HG02852 (cell line): Measurements from ENCODE around the gene CPT1B.
A peak's percentile ranks its signal among the peaks of the same experiment; 100 is the strongest.
"Not testable (repeated sequence)": the region's sequence is repeated elsewhere in the genome, so short reads cannot be mapped to it uniquely, and the experiment has no call there.

Source experiments
- ATAC-seq: cut with Tn5 transposase; IDR thresholded peaks from one replicate; pipeline ENCODE4 v1.9.1; 2021; ENCODE audit warnings: mild to moderate bottlenecking, moderate library complexity; ENCODE audit not compliant: unreplicated experiment

CPT1B gene

DNA sequence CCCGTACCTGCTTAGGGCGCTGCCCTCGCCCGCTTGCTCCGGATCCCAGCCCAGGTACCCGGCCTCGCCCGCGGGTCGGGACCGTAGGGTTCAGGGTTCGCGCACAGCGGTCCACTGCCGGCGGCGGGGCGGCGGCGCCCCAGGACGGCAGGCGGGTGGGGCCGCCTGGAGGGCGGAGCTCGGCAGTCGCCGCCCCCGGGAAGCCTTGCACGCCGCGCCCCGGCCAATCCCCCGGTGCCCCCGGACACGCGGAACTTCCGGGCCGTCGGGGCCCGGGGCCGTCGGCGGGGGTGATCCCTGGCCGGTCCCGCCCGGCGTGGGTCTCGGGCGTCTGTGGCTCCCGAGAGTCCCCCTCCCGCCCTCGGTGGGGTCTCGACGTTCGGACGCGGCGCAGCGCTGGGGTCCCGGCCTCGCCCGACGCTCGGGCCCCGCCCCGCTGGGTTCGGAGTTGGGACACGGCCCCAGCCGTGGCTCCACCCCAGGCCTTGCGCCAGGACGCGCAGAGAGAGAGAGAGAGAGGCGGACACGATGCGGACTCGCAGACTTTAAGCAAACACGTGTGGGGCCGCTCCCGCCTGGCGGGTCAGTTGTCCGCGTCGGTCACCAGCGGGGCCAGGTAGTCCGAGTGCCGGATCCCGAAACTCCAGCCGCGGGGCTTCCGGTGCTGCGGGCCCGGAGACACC lies 48.2 kb downstream of the CPT1B start, which contains the start of gene TYMP:
Gene TYMP, minus strand, starts transcription at position 116 of the 683 bp plus-strand sequence. CDS start 303 bp downstream, outside the sequence.
- ATAC-seq, result peak; percentile 16

DNA sequence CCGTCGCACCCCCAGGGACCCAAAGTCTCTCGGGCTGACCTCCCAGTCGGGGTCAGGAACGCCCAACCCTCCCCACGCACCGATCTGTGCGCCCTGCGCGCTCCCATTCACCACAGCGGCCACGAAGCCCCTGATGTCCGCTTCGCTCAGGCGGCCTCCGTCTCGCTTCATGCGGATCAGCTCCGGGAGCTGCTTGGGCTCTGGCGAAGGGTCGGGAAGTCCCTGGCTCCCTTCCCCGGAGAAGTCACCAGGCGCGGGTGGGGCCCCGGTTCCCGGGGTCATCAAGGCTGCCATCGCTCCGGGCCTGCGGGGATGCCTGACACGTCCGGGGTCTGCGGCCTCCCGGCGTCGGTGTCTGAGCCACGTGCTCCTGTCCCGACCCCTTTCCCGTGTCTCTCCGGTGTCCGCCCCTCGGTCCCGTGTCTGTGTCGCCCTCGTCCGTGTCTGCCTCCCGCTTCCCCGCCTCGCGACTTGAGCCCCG lies 48.8 kb downstream of the CPT1B start:
- no peak for ATAC-seq

DNA sequence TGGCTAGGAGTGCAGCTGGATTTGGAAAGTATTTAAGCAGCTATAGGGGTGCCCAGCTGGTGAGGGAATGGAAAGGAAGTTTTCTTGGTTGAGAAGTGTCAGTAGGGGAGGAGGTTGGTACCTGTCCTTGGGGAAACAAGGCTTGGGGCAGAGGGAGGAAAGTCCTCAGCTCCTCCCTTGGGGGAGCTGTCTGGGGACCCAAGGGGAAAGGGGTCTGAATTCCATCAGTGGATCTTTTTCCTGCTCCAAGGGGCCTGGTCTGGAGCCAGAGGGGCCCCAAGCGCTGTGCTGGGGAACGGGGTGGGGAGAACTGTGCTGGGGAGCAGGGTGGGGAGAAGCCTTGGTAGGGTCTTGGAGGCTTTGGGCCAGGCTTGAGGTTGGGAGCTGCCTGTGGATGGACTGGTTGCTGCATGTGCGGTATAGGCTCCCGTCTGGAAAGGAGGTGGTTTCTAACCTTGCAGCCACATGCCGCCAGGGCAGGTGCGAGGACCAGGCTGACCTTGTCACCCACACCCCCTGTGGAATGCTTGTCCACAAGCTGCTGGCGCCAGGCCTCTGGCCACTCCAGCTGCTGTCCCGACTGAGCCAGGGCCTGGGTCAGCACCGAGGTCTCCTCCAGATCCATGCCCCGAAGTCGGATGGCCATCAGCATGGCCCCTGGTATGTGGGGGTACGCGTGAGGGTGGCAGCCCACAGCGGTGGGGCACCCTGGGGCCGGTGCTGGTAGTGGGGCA lies 49.4 kb downstream of the CPT1B start:
- ATAC-seq, result no peak

DNA sequence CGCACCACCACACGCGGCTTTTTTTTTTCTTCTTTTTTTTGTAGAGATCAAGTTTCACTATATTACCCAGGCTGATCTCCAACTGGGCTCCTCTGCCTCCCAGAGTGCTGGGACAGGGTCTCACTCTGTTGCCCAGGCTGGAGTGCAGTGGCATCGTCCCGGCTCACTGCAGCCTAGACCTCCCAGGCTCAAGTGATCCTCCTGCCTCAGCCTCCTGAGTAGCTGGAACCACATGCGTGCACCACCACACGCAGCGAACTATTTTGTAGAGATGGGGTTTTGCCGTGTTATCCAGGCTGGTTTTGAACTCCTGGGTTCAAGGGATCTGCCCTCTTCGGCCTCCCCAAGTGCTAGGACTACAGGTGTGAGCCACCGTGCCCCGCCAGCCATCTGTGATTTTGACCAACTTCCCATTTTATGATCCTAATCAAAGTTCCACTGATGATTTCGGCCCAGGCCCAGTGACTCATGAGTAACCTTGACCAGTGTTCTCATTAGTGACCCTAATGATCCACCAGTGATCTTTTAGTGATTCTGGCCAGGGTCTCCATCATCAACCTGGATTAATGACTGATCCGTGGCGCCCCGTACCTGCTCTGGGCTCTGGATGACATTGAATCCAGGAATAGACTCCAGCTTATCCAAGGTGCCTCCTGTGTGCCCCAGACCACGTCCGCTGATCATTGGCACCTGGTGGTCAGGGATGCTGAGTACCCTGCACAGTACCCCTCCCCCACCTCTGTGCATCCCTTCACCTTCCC lies 50.1 kb downstream of the CPT1B start:
- ATAC-seq, result no peak

DNA sequence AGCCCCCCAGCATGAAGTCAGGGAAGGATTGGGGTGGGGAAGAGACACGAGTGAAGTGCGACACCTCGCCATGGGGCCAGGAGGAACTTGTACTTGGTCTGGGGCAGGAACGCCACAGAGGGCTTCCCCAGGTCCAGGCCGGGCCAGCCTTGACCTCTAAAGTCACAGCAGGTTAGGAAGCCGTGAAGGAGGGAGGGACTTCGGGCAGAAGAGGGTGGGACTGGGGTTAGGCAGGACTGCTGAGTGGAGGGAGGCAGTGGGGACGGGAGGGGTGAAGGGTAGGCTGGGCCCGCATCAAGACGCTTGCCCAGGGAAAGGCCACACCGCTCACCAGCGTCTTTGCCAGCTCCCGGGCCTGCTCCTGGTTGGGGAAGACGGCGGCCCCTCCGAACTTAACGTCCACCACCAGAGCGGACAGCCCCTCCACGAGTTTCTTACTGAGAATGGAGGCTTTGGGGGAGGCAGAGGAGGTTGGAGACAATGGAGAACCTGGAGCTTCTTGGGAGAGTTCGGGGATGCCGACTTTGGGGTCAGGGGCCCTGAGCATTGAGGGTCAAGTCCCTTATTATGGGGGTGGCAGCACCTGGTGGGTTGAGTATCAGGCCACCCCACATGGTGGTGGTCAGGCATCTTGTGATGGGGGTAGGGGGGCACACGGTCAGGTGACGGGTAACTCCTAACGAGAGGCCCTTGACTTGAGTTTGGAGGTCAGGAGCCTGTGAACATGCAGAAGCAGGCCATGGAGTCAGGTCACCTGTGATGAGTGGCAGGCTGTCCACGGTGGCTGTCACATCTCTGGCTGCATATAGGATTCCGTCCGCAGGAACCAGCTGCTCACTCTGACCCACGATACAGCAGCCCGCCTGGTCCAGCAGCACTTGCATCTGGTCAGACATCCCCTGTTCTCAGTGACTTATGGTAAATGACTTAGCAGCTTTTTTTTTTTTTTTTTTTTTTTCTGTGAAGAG lies 51.1 kb downstream of the CPT1B start:
- ATAC-seq, result no peak

DNA sequence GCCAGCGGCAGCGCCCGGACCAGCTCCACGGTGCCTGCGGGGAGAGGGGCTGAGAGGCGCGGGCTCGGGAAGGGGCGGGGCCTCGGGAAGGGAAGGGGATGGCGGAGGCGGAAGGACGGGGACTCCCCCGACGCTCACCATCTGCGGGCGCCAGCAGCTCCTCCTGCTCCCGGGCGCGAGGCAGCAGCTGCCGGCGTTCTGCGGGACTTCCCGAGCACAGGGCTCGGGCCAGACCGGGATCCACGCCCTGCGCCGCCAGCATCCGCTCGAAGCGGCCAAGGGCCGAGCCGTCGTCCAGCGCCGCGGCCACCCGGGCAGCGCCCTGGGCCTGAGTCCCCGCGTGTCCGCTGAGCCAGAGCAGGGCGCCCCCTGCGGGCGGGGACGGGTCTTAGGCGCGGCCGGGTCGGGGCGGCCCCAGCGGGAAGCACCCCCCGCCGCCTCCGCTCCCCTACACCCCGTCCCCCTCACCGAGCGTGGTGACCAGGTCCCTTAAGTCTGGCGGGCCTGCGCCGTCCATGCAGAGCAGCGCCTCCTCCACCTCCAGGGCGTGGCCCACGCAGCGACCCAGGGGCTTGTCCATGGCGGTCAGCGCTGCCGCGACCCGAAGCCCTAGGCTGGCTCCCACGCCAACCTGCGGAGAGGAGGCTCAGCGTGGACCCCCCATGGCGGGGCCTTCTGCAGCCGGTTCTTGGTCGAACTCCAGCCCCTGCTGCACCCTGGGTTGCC lies 52.0 kb downstream of the CPT1B start:
- peak; percentile 23 for ATAC-seq

DNA sequence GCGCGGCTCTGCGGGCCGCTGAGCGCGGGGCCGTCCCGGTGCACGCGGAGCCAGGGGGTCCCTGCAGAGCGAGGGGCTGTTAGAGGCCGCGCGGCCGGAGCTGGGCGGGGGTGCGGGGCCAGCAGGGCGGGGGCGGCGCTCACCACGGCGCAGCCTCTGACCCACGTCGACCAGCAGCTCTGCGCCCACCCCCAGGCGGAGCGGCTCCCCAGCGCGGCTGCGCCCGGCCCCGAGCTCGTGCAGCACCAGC lies 52.4 kb downstream of the CPT1B start:
- peak; percentile 16 for ATAC-seq

DNA sequence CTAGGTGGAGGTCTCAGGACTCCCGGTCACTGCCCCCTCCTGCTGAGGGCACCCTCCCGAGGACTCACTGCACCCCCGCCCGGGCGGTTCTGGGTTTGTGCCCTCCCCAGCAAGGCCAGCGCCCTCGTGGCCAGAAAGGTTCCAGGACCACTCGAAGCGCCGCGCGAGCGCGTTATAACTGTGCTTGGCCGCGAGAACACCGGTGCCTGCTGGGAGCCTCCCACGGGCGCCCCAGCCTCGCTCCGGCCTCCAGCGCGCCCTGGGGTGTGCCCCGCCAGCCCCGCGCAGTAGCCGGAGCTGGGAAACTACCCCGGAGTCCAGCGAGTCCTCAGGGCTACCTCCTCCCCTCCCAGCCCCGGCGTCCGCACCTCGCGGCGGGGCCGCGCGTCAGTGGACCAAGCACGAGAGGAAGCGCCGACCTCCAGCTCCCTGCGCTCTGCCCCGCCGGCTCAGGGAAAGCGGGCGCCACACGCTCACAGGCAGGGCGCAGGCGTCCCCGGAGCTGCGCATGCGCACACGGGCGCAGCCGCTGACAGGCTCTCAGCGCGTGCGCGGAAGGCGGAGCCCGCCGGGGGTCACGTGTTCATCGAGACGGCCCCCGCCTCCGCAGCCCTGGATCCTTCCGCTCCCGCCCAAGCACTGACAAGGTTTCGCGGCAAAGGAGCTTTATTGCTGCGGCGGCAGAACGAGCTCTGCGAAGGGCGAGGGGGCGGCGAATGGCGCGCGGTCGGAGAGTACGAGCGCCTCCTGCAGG lies 52.9 kb downstream of the CPT1B start, which contains the start of gene SCO2:
Gene SCO2, minus strand, starts transcription at position 495 of the 754 bp plus-strand sequence. CDS start 1,187 bp downstream, outside the sequence.
- ATAC-seq, result peak; percentile 41

DNA sequence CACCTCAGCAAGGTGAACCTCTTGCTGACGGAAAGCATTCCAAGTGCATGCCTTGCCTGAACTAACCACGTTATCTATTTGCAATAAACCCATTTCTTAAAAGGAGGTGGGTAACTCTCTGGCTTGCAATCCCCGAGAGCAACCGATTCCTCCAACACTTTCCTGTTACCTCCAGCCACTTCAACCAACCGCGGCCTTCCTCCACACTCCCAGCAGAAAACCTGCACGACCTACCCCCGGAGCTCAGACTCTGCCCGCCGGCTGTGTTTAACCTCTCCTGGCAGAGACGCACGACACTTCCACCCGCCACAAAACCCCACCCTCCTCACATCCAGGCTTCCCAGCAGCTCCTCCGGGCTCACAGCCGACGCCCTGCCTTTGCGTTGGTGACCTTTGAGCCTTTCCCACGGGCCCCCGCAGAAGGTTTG lies 53.5 kb downstream of the CPT1B start:
- ATAC-seq, result no peak

DNA sequence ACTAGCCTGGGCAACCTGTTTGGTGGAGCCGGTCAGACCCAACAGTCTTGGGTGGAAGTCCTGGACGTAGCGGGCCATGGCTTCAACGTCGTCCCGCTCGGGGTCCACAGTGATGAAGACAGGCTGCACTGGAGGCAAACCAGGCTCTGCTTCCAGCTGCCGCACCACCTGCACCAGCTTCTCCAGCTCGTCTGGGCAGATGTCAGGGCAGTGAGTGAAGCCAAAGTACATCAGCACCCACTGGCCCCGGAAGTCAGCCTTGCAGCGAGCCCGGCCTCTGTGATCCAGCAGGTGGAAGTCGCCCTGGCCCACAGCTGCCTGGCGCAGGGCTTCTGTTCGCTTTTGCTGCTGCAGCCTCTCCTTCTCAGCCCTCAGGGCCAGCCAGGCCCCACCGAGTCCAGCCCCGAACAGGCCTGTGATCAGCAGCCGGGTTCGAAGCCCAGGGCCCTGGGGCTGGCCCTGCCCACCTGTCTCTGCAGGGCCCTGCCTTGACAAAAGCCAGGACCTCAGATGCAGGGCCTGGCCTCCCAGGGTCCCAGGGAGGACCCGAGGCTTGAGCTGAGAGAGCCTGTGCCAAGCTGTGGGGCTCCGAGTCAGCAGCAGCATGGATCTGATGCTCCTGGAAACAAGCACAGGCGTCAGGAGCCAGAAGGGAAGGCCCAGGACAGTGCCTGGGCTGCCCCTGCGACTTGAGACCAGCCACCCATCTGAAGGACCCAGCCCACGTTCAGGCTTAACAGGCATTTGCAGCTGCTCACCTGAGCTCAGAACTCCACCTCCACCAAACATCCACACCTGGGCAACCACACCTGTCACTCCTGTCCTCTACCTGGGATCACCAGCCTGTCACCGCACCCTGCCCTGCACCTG lies 54.2 kb downstream of the CPT1B start:
- no peak for ATAC-seq

DNA sequence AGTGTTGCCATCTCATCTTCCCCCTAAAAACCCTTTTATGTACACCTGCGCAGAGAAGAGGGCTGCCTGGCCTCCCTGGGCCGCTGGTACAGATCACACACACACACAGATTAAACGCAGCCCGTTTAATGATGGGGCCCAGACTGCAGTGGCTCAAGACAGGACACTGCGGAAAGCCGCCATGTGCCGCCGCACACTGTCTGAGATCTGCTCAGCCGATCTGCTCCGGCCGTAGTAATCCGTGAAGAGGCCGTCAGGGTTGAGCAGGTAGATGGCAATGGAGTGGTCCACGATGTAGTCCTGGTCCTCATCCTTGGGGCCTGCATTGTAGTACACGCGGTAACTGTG lies 54.8 kb downstream of the CPT1B start:
- ATAC-seq, result no peak

DNA sequence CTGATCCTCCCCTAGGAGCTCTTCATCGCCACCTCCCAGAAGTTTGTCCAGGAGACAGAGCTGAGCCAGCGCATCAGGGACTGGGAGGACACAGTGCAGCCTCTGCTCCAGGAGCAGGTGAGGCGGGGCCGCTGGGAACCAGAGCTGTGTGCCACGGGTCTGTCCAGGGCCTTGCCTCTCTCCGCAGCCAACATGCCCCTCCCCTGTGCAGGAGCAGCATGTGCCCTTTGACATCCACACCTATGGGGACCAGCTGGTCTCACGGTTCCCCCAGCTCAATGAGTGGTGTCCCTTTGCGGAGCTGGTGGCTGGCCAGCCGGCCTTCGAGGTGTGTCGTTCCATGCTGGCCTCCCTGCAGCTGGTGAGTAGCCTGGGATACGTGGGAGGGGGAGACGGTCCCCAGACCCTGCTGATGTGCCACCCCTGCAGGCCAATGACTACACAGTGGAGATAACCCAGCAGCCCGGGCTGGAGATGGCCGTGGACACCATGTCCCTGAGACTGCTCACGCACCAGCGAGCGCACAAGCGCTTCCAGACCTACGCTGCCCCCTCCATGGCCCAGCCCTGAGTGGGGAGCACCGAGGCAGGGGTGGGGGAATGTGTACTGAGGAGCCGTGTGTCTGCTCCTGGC lies 55.3 kb downstream of the CPT1B start:
- no peak for ATAC-seq

DNA sequence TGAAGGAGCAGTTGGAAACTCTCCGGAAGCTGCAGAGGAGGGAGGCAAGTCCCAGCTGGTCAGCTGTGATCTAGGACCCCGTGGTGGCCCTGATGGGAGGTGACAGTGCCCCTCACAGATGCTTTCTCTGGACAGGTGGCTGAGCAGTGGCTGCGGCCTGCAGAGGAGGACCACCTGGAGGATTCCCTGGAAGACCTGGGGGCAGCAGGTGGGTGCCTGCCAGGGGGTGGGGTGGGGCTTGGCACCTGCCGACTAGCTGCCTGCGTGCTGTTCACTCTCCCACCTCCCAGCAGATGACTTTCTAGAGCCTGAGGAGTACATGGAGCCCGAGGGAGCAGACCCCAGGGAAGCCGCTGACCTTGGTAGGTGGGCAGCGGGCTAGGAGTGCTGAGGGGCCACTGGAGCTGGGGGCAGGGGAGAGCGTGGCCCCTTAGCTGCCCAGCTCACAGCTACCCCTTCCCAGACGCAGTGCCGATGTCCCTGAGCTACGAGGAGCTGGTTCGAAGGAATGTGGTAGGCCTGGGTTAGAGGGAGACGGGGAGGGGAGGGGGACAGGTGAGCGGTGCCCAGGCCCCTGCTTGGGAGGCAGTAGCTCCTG lies 55.9 kb downstream of the CPT1B start:
- ATAC-seq, result no peak

DNA sequence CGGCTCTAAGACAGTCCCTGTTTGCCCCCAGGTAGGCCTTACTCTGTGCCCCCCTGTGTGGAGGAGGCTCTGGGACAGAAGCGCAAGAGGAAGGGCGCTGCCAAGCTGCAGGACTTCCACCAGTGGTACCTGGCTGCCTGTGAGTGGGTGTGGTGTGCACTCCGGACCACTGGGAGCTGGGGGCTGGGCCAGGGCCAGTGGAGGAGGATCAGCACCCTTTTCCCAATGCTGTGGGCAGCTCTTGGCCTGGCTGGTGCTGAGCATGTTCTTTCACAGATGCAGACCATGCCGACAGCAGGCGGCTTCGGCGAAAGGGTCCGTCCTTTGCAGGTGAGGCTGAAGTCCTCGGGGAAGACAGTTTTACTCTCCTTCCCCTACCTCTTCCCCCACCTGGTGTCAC lies 56.5 kb downstream of the CPT1B start:
- no peak for ATAC-seq

DNA sequence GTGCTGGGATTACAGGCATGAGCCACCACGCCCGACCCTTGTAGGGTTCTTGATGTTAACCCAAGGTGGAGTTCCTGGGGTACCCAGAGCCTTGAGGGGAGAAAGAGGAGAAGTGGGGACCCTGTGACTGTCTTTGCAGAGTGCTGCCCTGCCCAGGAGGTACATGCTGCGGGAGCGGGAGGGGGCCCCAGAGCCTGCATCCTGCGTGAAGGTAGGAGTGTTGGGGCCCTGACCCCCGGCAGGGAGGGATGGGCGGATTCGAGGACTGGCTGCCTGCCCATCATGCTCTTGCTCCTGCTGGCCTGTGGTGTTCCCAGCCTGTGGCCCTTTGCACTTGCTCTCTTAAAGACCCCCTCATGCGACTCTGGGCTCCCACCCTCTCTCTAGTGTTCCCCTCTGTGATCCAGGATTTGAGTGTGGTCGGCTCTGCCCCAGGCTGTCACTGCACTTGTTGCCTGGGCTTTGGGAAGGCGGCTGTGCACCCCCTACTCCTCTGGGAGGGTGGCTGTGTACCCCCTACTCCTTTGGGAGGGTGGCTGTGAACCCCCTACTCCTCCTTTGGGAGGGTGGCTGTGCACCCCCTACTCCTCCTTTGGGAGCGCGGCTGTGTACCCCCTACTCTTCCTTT lies 57.3 kb downstream of the CPT1B start:
- ATAC-seq, result no peak

DNA sequence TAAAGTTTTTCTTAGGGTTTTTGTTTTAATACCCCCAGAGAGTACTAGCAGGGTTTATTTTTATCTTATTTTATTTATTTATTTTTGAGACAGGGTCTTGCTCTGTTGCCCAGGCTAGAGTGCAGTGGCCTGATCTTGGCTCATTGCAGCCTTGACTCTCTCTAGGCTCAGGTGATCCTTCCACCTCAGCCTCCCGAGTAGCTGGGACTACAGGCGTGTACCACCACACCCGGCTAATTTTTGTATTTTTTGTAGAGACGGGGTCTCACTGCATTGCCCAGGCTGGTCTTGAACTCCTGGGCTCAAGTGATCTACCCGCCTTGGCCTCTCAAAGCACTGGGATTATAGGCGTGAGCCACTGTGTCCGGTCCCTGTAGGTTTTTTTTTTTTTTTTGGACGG lies 58.0 kb downstream of the CPT1B start:
- not testable (repeated sequence) for ATAC-seq

DNA sequence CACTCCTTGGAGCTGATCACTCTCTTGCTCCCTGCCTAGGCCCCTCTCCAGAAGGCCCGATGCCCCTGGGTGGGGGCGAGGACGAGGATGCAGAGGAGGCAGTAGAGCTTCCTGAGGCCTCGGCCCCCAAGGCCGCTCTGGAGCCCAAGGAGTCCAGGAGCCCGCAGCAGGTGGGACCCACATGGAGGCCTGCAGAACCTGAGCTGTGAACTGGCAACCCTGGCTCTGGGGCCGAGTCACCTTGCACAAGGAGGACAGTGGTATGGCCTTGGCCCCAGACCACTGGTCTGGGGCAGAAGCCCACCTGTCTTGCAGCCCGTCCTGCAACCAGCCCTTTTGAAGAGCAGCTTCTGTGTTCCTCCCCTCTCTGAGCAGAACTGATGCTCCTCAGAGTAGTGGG lies 59.1 kb downstream of the CPT1B start:
- no peak for ATAC-seq
